Activated CD8-positive, alpha-beta memory T cell treated with anti-CD3 and anti-CD28 coated beads for 24 hours (primary cell): ENCODE measurements around the gene ALG9.

ENCODE experiments used
- DNase-seq: peaks from one replicate; pipeline ENCODE4 v3.0.0-alpha.2; 2020

Gene ALG9

DNA sequence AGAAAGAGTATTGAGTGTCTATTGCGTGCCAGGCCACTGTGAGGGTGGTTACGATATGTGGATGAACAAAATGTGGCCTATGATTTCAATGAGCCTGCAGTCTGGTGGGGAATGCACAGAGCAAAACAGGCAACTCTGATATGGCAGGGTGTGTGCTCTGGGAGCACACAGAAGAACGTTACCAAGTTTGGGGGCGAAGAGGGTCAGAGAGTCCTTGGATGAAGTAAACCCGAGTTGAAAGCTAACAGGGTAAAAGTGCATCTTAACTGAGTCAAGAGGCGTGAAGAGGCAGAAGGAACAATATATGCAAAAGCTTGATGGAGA lies 8.2 kb upstream of the ALG9 start:
- DNase-seq: no peak

DNA sequence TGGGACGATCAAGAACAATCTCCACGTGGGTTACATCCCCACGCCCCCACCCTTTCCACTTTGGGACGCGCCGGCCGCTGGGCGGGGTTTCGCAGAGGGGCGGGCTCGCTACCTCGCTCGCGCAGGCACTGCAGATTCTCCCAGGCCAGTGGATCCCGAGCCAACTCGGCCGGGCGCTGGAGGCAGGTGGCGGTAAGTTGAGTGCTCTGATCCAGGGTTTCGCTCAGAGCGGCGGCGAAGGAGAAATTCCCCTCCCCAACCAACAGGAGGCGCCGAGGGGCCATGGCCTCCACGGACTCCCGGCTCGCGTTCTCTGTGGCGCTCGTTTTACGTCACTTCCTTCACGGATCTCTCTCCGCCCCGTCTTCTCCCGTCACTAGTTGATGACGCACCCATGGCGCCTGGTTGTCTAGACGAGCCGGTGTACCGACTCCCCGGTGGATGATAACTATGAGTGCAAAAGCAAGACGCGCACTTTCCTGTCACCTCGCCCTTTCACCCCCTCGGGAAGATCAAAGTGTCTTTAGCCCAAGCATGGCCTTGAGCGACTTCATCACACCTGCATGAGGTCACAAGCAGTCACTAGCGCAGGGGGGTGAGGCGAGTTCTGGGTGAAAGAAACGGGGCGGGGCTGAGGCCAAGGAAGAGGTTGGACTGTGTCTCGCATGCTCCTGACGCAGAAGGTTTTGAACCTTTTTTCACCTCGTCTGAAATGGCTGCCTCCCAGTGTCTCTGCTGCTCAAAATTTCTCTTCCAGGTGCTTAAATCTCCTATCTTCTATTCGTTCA lies 7.7 kb upstream of the ALG9 start, which contains the start of the genes CFAP68 and FDXACB1:
Gene CFAP68, plus strand, starts transcription at position 693 of the 788 bp plus-strand sequence. Its CDS starts 20 bp downstream, at position 713.
Gene FDXACB1, minus strand, starts transcription at position 317 of the 788 bp plus-strand sequence. Its CDS starts 33 bp downstream, at position 284.
- DNase-seq: peak; percentile 98

DNA sequence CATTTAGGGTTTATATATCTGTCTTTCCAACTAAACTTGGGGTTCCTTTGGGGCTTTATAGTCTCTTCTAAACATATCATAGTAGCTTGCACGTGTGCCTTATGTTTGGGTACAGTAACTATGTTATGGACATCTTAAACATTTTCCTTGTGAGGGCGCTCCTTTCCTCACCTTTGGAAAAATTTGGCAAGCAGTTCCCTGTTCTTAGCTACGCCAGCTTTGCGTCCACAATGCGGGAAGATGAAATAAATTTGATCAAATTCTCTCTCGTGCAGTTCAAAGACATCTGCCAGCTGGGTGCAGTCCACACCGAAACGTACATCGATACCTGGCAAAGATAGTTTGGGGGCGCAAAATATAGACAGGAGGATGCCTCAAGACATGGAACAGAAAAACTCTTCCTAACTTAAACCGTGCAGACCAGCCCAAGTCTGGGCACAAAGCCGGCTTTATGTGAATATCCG lies 7.0 kb upstream of the ALG9 start:
- DNase-seq: no peak

DNA sequence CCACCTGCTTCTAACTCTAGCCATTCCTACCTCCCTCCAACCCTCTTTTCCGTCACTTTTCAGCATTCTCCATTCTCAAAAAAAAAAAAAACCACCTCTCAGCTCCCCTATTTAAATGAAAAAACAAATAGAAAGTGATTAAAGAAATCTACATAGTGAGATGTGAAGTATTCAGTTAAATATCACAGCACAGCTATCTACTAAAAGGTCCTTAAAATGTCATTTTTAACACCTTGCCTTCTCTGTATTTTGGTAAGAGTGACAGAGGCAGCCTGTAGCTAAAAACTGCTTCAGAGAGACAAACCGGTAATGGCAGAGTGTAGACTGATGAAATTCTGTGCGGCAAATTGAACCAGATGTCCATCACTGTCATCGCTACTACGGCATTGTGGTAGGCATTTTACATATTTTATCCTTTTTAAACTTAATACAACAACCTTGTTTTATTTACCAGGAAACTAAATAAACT lies 346 bp upstream of the ALG9 start:
- no peak for DNase-seq

- no peak for DNase-seq
These were observed 877 bp downstream of the ALG9 start for GRCh38 chr11:111870522-111870885.

- DNase-seq: no peak
These were observed 1.3 kb downstream of the ALG9 start for GRCh38 chr11:111870113-111870512.

DNA sequence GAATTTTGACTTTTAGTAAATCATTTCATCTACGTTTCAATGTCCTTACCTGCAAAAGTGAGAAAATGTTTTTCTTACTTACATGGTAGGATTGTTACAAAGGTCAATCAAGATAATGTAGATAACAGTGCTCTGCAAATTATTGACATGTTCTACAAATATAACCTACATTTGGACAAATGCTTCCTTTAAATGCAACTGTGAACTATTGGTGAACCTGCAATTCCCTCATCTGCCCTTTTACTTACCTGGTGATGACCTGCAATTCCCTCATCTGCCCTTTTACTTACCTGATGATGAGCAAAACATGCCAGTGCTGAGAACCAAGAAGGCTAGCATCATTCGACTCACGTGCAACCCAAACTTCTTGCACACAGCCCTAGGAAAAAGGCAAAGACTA lies 11.1 kb downstream of the ALG9 start:
- DNase-seq: no peak

- no peak for DNase-seq
These were observed 15.9 kb downstream of the ALG9 start for GRCh38 chr11:111855506-111855905.

- DNase-seq: no peak
These were observed 19.3 kb downstream of the ALG9 start for GRCh38 chr11:111852103-111852502.

DNA sequence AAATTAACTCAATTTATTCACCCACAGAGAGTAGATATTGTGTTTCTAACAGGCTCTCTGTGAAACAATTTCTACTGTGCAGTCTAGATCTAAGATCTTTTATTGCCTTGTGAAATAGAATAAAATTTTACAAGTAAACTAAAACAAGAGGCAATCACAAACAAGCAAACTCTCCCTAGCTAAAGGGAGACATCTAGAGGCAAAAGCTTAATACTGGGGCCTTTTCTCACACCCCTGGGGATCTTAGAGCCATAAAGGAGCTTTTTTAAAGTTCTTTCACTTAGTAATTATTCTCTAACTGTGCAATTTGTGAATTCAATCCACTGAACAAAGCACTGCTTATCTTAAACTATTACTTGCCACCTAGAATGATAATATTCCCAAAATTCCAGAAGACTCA lies 19.7 kb downstream of the ALG9 start:
- DNase-seq: no peak

DNA sequence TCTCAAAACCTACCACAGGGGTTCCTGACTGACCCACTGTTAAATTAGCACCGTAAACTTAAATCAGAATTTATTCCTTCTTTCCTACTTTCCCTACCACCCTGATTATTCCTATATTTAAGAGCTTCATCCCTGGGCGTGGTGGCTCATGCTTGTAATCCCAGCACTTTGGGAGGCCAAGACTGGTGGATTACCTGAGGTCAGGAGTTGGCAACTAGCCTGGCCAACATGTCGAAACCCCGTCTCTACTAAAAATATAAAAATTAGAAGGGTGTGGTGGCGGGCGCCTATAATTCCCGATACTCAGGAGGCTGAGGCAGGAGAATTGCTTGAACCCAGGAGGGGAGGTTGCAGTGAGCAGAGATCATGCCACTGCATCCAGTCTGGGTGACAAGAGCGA lies 20.3 kb downstream of the ALG9 start:
- DNase-seq: no peak

GRCh38 chr11:111849631-111850030 lies 21.8 kb downstream of the ALG9 start:
- DNase-seq: no peak

GRCh38 chr11:111846636-111847035 lies 24.7 kb downstream of the ALG9 start:
- no peak for DNase-seq

- DNase-seq: no peak
These were observed 25.3 kb downstream of the ALG9 start for GRCh38 chr11:111846063-111846462.

- DNase-seq: no peak
These were observed 25.9 kb downstream of the ALG9 start for GRCh38 chr11:111845276-111846028.

- DNase-seq: no peak
These were observed 27.7 kb downstream of the ALG9 start for GRCh38 chr11:111843661-111844060.

GRCh38 chr11:111841370-111842053 lies 29.9 kb downstream of the ALG9 start:
- peak; percentile 92 for DNase-seq

- no peak for DNase-seq
These were observed 31.2 kb downstream of the ALG9 start for GRCh38 chr11:111840143-111840542.

- no peak for DNase-seq
These were observed 33.3 kb downstream of the ALG9 start for GRCh38 chr11:111838054-111838453.

DNA sequence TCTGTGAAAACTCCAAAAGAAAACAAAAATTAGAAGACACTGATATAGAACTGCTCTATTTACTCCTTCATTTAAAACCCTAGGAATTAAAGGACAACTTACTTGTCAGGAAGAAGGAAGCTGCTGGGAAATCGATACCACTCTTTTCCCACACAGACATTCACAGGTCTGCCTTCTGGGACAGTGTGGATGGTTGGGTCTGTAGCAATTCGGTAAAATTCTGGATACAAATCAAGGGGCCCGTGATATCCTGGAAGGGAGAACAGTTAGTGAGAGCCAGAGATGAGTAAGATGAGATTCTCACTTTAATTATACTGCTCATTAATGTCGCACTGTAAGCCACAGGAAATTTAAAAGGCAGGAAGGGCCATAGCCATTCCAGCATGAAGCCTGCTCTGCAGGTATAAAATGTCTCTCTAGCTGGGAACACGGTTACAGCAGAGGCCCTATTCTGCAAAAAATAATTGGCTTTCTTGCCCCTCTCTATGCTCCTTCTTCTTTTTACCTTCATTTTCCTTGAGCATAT lies 34.0 kb downstream of the ALG9 start:
- DNase-seq: no peak

- DNase-seq: no peak
These were observed 34.7 kb downstream of the ALG9 start for GRCh38 chr11:111836721-111837120.

DNA sequence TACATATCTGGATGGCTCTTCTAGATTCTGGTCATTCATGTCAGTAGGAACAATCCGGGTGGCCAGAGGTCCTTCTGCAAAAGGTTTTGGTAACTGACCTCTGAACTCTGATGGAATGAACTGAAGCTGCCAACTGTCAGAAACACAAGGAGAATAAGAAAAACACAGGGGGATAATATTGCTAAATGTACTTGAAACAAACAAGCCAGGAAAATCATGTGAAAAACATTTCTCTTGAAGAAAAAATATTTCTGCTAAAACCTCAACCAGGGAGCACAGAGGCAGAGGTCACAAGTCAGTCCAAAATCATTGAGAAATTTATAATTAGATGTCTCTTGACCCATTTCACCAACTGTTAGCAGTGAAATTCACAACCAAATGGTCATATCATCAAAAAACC lies 35.2 kb downstream of the ALG9 start:
- DNase-seq: no peak

DNA sequence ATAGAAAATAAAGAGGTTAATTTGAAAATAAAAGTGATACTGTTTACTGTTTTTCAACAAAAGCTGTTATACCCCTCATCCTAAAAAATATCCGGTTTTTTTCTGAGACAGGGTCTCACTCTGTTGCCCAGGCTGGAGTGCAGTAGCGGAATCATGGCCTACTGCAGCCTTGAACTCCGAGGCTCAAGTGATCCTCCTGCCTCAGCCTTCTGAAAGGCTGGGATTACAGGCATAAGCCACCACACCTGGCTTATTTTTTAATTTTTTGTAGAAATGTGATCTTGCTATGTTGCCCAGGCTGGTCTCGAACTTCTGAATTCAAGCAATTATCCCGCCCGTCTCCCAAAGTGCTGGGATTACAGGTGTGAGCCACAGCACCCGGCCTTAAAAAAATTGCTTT lies 35.7 kb downstream of the ALG9 start:
- DNase-seq: no peak
